GM23338 (cell line): ENCODE data around the gene TSPAN7. TPM values are rescaled to one million over a fixed set of nuclear protein-coding genes. Genes with fewer than 3 reads are reported as not detected.

Source experiments
- ATAC-seq: fragments of 200-7000 bp; cut with Tn5 transposase; 3 replicates; pipeline ENCODE4 v1.9.1; 2020
- DNase-seq: peaks from one replicate; pipeline ENCODE4 v3.0.0-alpha.2; 2015; ENCODE audit warnings: low spot score
- H2AFZ ChIP-seq: fragments of 200-600 bp; sonication (generic); 2 replicates; pipeline ENCODE4 v1.8.0; 2016; ENCODE audit warnings: antibody characterized with exemption, mild to moderate bottlenecking, moderate library complexity
- H3F3A ChIP-seq: fragments of 200-600 bp; sonication (generic); replicated peaks from 2 replicates; pipeline ENCODE4 v1.8.0; 2017; ENCODE audit warnings: antibody characterized with exemption, mixed run types, low read depth
- H3K27ac ChIP-seq: fragments of 200-600 bp; sonication (generic); 2 replicates; pipeline ENCODE4 v1.6.1; 2016; ENCODE audit warnings: low read depth
- H3K27me3 ChIP-seq: fragments of 200-600 bp; sonication (generic); 2 replicates; pipeline ENCODE4 v1.8.0; 2016; ENCODE audit warnings: mild to moderate bottlenecking, mixed run types, moderate library complexity; ENCODE audit not compliant: insufficient read depth
- H3K36me3 ChIP-seq: fragments of 200-600 bp; sonication (generic); 2 replicates; pipeline ENCODE4 v1.8.0; 2016; ENCODE audit warnings: mild to moderate bottlenecking; ENCODE audit not compliant: insufficient read depth
- H3K4me1 ChIP-seq: fragments of 200-600 bp; sonication (generic); 2 replicates; pipeline ENCODE4 v1.8.0; 2016; ENCODE audit warnings: mild to moderate bottlenecking, moderate library complexity; ENCODE audit not compliant: insufficient read depth
- H3K4me2 ChIP-seq: fragments of 200-600 bp; sonication (generic); 2 replicates; pipeline ENCODE4 v1.7.1; 2017; ENCODE audit warnings: mixed run types
- H3K4me3 ChIP-seq: fragments of 200-600 bp; sonication (generic); 2 replicates; pipeline ENCODE4 v1.6.1; 2016; ENCODE audit warnings: mixed run types
- H3K79me2 ChIP-seq: fragments of 200-600 bp; sonication (generic); replicated peaks from 2 replicates; pipeline ENCODE4 v1.8.0; 2017; ENCODE audit warnings: mild to moderate bottlenecking; ENCODE audit not compliant: insufficient read depth
- H3K9me2 ChIP-seq: fragments of 200-600 bp; sonication (generic); 2 replicates; pipeline ENCODE4 v1.8.0; 2017; ENCODE audit not compliant: insufficient read depth
- H4K20me1 ChIP-seq: fragments of 200-600 bp; sonication (generic); replicated peaks from 2 replicates; pipeline ENCODE4 v1.8.0; 2017; ENCODE audit warnings: mild to moderate bottlenecking; ENCODE audit not compliant: insufficient read depth
- H3K27ac Mint-ChIP-seq: 2 replicates; pipeline ENCODE4 v1.8.0; 2020; ENCODE audit warnings: inconsistent platforms, mild to moderate bottlenecking, moderate library complexity, mixed read lengths
- H3K27me3 Mint-ChIP-seq: 3 replicates; pipeline ENCODE4 v1.8.0; 2022; ENCODE audit warnings: low read depth, mild to moderate bottlenecking, moderate library complexity, mixed read lengths, inconsistent platforms; ENCODE audit not compliant: insufficient read depth, poor library complexity
- H3K36me3 Mint-ChIP-seq: 3 replicates; pipeline ENCODE4 v1.8.0; 2021; ENCODE audit warnings: low read depth, mild to moderate bottlenecking, inconsistent platforms, moderate library complexity, mixed read lengths
- H3K4me1 Mint-ChIP-seq: 3 replicates; pipeline ENCODE4 v1.8.0; 2020; ENCODE audit warnings: mild to moderate bottlenecking, inconsistent platforms, mixed read lengths
- H3K4me3 Mint-ChIP-seq: 3 replicates; pipeline ENCODE4 v1.8.0; 2021; ENCODE audit warnings: moderate library complexity, mild to moderate bottlenecking, inconsistent platforms, mixed read lengths
- H3K9me3 Mint-ChIP-seq: 3 replicates; pipeline ENCODE4 v1.8.0; 2020; ENCODE audit warnings: moderate library complexity, mild to moderate bottlenecking, inconsistent platforms, mixed read lengths
- CREB1 ChIP-seq: fragments of 250-450 bp; sonication (Bioruptor Pico); IDR thresholded peaks from 2 replicates; pipeline ENCODE4 v1.5.0; 2020; ENCODE audit warnings: low read depth, mild to moderate bottlenecking, moderate library complexity
- EZH2 ChIP-seq: fragments of 200-600 bp; sonication (generic); IDR thresholded peaks from one replicate; pipeline ENCODE4 v1.8.0; 2017; ENCODE audit warnings: antibody characterized with exemption, mild to moderate bottlenecking, low read depth; ENCODE audit not compliant: unreplicated experiment
- EZH2phosphoT487 ChIP-seq: fragments of 200-600 bp; sonication (generic); IDR thresholded peaks from one replicate; pipeline ENCODE4 v1.8.1; 2018; ENCODE audit warnings: antibody characterized with exemption; ENCODE audit not compliant: unreplicated experiment
- JUNB ChIP-seq: IDR thresholded peaks from one replicate; pipeline ENCODE4 v1.6.1; 2016; ENCODE audit warnings: antibody characterized with exemption; ENCODE audit not compliant: unreplicated experiment
- POLR2AphosphoS5 ChIP-seq: IDR thresholded peaks from 2 replicates; pipeline ENCODE4 v1.6.1; 2016; ENCODE audit warnings: antibody characterized with exemption, low read depth
- STAT1 ChIP-seq: IDR thresholded peaks from one replicate; pipeline ENCODE4 v1.6.1; 2016; ENCODE audit warnings: antibody characterized with exemption; ENCODE audit not compliant: unreplicated experiment
- ZNF114 ChIP-seq: fragments of 250-450 bp; sonication (Bioruptor Pico); IDR thresholded peaks from 2 replicates; pipeline ENCODE4 v1.5.0; 2020; ENCODE audit warnings: mild to moderate bottlenecking, moderate library complexity
- ZNF331 ChIP-seq: fragments of 250-450 bp; sonication (Bioruptor Pico); IDR thresholded peaks from 2 replicates; pipeline ENCODE4 v1.5.0; 2020; ENCODE audit warnings: low read depth, mild to moderate bottlenecking, moderate library complexity
- polyA plus RNA-seq: library from polyadenylated mRNA; unstranded; fragments of >200 nt; fragmentation: Nextera tagmentation; extraction: Ambion mirVana; gene quantifications from 2 replicates; pipeline ENCODE4 v1.2.1, GENCODE V29; 2016
- total RNA-seq: library from RNA; depleted of rRNA; stranded (reverse); fragments of >200 nt; shearing (Covaris generic); gene quantifications from 2 replicates; pipeline ENCODE4 v1.2.3, GENCODE V29; 2014
- TF ChIP-seq, protein P1 (sequence below): IDR thresholded peaks from one replicate; pipeline ENCODE4 v1.6.1; 2018; ENCODE audit warnings: antibody characterized with exemption; ENCODE audit not compliant: unreplicated experiment
- TF ChIP-seq, protein P2 (sequence below): fragments of 250-450 bp; sonication (Bioruptor Pico); IDR thresholded peaks from 2 replicates; pipeline ENCODE4 v1.5.0; 2020; ENCODE audit warnings: mild to moderate bottlenecking, moderate library complexity
- TF ChIP-seq, protein P3 (sequence below), 2 experiments: fragments of 200-600 bp in 1 of 2; sonication (generic) in 1 of 2; conservative IDR thresholded peaks; 2 replicates each; pipeline versions ENCODE4 v1.5.1 to v1.6.1; 2016 to 2017; ENCODE audit warnings: antibody characterized with exemption in 2 of 2, low read depth in 2 of 2, mild to moderate bottlenecking in 2 of 2, moderate library complexity in 1 of 2
- TF ChIP-seq, protein P4 (sequence below): IDR thresholded peaks from 2 replicates; pipeline ENCODE4 v1.6.1; 2016; ENCODE audit warnings: antibody characterized with exemption

The TSPAN7 gene
- total and polyA plus RNA-seq, 2 experiments from 2014 or later, result 7.2 to 11.5 TPM

DNA sequence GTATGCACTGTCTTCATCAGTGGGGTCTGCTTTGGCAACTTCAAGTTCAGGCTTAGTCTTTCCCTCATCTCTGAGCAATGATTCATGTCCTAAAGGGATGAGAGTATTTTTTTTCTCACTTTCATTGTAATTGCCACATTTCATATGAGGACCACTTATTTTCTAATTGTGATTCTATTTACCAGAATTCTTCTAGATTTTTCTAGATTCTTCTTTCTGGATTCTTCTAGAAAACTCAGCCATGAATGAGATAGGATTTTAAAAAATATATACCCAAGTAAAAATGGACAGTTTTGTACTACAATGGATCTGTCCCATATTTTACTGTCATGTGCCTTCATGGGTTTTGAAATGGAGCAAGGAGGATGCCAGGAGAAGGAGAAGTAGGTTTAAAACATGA lies 78.4 kb downstream of the TSPAN7 start:
- ATAC-seq, result no peak
- H3K4me3 ChIP-seq, result no peak overlapping the region

More for the DNA sequence above, 78.4 kb downstream of the TSPAN7 start:
- Mint-ChIP-seq H3K36me3 (no peaks in the 10 kb centered on the region), H3K27ac (no peak overlapping the region), H3K4me3 (no peak overlapping the region), H3K9me3 (no peaks in the 10 kb centered on the region), H3K27me3 (peaks cover 2% of the 10 kb centered on the region), H3K4me1 (peaks cover 3% of the 10 kb centered on the region; the same call in 2 of the 3 replicates)
- H4K20me1 ChIP-seq, result no peaks in the 10 kb centered on the region
- no peaks in the 10 kb centered on the region for H3K36me3 ChIP-seq
- no peak for DNase-seq
- no peaks in the 10 kb centered on the region for H3K79me2 ChIP-seq
- no peak overlapping the region for H3K4me2 ChIP-seq
- no peaks in the 10 kb centered on the region for H3K27me3 ChIP-seq
- no peaks in the 10 kb centered on the region for H3F3A ChIP-seq
- no peaks in the 10 kb centered on the region for H3K4me1 ChIP-seq
- no peak overlapping the region for H3K27ac ChIP-seq
- TF ChIP-seq EZH2, result no peak
- TF ChIP-seq, protein P1, sequence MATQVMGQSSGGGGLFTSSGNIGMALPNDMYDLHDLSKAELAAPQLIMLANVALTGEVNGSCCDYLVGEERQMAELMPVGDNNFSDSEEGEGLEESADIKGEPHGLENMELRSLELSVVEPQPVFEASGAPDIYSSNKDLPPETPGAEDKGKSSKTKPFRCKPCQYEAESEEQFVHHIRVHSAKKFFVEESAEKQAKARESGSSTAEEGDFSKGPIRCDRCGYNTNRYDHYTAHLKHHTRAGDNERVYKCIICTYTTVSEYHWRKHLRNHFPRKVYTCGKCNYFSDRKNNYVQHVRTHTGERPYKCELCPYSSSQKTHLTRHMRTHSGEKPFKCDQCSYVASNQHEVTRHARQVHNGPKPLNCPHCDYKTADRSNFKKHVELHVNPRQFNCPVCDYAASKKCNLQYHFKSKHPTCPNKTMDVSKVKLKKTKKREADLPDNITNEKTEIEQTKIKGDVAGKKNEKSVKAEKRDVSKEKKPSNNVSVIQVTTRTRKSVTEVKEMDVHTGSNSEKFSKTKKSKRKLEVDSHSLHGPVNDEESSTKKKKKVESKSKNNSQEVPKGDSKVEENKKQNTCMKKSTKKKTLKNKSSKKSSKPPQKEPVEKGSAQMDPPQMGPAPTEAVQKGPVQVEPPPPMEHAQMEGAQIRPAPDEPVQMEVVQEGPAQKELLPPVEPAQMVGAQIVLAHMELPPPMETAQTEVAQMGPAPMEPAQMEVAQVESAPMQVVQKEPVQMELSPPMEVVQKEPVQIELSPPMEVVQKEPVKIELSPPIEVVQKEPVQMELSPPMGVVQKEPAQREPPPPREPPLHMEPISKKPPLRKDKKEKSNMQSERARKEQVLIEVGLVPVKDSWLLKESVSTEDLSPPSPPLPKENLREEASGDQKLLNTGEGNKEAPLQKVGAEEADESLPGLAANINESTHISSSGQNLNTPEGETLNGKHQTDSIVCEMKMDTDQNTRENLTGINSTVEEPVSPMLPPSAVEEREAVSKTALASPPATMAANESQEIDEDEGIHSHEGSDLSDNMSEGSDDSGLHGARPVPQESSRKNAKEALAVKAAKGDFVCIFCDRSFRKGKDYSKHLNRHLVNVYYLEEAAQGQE, result no peak
- TF ChIP-seq, protein P2, sequence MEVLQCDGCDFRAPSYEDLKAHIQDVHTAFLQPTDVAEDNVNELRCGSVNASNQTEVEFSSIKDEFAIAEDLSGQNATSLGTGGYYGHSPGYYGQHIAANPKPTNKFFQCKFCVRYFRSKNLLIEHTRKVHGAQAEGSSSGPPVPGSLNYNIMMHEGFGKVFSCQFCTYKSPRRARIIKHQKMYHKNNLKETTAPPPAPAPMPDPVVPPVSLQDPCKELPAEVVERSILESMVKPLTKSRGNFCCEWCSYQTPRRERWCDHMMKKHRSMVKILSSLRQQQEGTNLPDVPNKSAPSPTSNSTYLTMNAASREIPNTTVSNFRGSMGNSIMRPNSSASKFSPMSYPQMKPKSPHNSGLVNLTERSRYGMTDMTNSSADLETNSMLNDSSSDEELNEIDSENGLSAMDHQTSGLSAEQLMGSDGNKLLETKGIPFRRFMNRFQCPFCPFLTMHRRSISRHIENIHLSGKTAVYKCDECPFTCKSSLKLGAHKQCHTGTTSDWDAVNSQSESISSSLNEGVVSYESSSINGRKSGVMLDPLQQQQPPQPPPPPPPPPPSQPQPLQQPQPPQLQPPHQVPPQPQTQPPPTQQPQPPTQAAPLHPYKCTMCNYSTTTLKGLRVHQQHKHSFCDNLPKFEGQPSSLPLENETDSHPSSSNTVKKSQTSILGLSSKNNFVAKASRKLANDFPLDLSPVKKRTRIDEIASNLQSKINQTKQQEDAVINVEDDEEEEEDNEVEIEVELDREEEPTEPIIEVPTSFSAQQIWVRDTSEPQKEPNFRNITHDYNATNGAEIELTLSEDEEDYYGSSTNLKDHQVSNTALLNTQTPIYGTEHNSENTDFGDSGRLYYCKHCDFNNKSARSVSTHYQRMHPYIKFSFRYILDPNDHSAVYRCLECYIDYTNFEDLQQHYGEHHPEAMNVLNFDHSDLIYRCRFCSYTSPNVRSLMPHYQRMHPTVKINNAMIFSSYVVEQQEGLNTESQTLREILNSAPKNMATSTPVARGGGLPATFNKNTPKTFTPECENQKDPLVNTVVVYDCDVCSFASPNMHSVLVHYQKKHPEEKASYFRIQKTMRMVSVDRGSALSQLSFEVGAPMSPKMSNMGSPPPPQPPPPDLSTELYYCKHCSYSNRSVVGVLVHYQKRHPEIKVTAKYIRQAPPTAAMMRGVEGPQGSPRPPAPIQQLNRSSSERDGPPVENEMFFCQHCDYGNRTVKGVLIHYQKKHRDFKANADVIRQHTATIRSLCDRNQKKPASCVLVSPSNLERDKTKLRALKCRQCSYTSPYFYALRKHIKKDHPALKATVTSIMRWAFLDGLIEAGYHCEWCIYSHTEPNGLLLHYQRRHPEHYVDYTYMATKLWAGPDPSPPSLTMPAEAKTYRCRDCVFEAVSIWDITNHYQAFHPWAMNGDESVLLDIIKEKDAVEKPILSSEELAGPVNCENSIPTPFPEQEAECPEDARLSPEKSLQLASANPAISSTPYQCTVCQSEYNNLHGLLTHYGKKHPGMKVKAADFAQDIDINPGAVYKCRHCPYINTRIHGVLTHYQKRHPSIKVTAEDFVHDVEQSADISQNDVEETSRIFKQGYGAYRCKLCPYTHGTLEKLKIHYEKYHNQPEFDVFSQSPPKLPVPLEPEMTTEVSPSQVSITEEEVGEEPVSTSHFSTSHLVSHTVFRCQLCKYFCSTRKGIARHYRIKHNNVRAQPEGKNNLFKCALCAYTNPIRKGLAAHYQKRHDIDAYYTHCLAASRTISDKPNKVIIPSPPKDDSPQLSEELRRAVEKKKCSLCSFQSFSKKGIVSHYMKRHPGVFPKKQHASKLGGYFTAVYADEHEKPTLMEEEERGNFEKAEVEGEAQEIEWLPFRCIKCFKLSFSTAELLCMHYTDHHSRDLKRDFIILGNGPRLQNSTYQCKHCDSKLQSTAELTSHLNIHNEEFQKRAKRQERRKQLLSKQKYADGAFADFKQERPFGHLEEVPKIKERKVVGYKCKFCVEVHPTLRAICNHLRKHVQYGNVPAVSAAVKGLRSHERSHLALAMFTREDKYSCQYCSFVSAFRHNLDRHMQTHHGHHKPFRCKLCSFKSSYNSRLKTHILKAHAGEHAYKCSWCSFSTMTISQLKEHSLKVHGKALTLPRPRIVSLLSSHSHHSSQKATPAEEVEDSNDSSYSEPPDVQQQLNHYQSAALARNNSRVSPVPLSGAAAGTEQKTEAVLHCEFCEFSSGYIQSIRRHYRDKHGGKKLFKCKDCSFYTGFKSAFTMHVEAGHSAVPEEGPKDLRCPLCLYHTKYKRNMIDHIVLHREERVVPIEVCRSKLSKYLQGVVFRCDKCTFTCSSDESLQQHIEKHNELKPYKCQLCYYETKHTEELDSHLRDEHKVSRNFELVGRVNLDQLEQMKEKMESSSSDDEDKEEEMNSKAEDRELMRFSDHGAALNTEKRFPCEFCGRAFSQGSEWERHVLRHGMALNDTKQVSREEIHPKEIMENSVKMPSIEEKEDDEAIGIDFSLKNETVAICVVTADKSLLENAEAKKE, result no peak
- no peak for TF ChIP-seq ZNF331 (CRISPR knock-in tag)
- no peak for TF ChIP-seq EZH2phosphoT487
- no peak for TF ChIP-seq ZNF114 (CRISPR knock-in tag)
- no peak for TF ChIP-seq JUNB
- TF ChIP-seq POLR2AphosphoS5, result no peak
- TF ChIP-seq STAT1, result no peak
- TF ChIP-seq CREB1 (CRISPR knock-in tag), result no peak
- TF ChIP-seq, protein P3, sequence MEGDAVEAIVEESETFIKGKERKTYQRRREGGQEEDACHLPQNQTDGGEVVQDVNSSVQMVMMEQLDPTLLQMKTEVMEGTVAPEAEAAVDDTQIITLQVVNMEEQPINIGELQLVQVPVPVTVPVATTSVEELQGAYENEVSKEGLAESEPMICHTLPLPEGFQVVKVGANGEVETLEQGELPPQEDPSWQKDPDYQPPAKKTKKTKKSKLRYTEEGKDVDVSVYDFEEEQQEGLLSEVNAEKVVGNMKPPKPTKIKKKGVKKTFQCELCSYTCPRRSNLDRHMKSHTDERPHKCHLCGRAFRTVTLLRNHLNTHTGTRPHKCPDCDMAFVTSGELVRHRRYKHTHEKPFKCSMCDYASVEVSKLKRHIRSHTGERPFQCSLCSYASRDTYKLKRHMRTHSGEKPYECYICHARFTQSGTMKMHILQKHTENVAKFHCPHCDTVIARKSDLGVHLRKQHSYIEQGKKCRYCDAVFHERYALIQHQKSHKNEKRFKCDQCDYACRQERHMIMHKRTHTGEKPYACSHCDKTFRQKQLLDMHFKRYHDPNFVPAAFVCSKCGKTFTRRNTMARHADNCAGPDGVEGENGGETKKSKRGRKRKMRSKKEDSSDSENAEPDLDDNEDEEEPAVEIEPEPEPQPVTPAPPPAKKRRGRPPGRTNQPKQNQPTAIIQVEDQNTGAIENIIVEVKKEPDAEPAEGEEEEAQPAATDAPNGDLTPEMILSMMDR (conservative IDR thresholded peaks at IDR 0.05; ENCODE audit: low read depth in 2 of 2), result no peak
- TF ChIP-seq, protein P4, sequence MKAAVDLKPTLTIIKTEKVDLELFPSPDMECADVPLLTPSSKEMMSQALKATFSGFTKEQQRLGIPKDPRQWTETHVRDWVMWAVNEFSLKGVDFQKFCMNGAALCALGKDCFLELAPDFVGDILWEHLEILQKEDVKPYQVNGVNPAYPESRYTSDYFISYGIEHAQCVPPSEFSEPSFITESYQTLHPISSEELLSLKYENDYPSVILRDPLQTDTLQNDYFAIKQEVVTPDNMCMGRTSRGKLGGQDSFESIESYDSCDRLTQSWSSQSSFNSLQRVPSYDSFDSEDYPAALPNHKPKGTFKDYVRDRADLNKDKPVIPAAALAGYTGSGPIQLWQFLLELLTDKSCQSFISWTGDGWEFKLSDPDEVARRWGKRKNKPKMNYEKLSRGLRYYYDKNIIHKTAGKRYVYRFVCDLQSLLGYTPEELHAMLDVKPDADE, result no peak
- no peak overlapping the region for H2AFZ ChIP-seq
- no peaks in the 10 kb centered on the region for H3K9me2 ChIP-seq
